Measurements from ENCODE around the gene TMEM165. TPM values are rescaled to one million over a fixed set of nuclear protein-coding genes. Genes with fewer than 3 reads are reported as not detected.

The TMEM165 gene
- total and polyA plus RNA-seq, 2 donors (not counting 3 experiments of a cell fraction or from before 2014, with no cell fraction given) = 144 to 177 TPM

GRCh38 chr4:55364691-55365344 is 30.9 kb upstream of the TMEM165 start:
- dilution Hi-C loops (cut with MboI; ENCODE audit: extremely low pct_ligation_motif_present, low sequenced_read_pairs) (no loop called here), intact Hi-C loops (cut with micrococcal nuclease) (loop anchor here (5.0 kb wide), 1 partner anchor 32 kb away; the partner anchor contains the start of gene TMEM165)
- no peaks in the 10 kb centered on the region for H4K20me1 ChIP-seq (replicated peaks; ENCODE audit: control insufficient read depth, extremely low read depth, insufficient read depth, low read length)
- ChIA-PET CTCF (interaction anchor here (1.0 to 3.3 kb wide), 3 partner anchors 18 to 21 kb away, joined by 3 to 9 read pairs (median 3); partner anchors contain the start of gene SRD5A3), POLR2A (no interaction called here)
- H3K79me2 ChIP-seq (ENCODE audit: control insufficient read depth, insufficient read depth, low read length) = no peaks in the 10 kb centered on the region
- BruUV-seq (replicated peaks) = TSS peak; percentile 39
- FAIRE-seq (peak; percentile 79), DNase-seq (ENCODE audit: low read depth, low spot score) (peak; percentile 74)
- H3K36me3 ChIP-seq (ENCODE audit: control insufficient read depth in 2 of 2, extremely low read depth in 1 of 2, insufficient read depth in 2 of 2, low read length in 2 of 2) = no peaks in the 10 kb centered on the region
- no peak overlapping the region for H3K4me3 ChIP-seq (replicated peaks in 1 of 3; ENCODE audit: insufficient read depth in 1 of 3, low read depth in 1 of 3, low read length in 3 of 3)
- H3K9me1 ChIP-seq (replicated peaks; ENCODE audit: control insufficient read depth, extremely low read depth, insufficient read depth, low read length) = no peaks in the 10 kb centered on the region
- H3K9me3 ChIP-seq (replicated peaks; ENCODE audit: control insufficient read depth, insufficient read depth, low read length) = no peaks in the 10 kb centered on the region
- peaks cover 10% of the 10 kb centered on the region for H3K4me1 ChIP-seq (ENCODE audit: control insufficient read depth, extremely low read depth, insufficient read depth, low read length)
- H3K27ac ChIP-seq (ENCODE audit: insufficient read depth, low read depth, low read length) = peak overlapping the region; percentile 84
- H3K9ac ChIP-seq (replicated peaks; ENCODE audit: extremely low read depth, insufficient read depth, low read length) = no peak overlapping the region
- H3K4me2 ChIP-seq (ENCODE audit: insufficient read depth, low read length) = peak overlapping the region; percentile 42
- H2AFZ ChIP-seq (ENCODE audit: low read depth, low read length) = no peak overlapping the region
- H3K27me3 ChIP-seq (ENCODE audit: control insufficient read depth in 2 of 2, insufficient read depth in 2 of 2, low read length in 2 of 2) = no peaks in the 10 kb centered on the region
- no peak for TF ChIP-seq EZH2 (IDR thresholded peaks at IDR 0.05; ENCODE audit: borderline replicate concordance, low read depth, low read length, severe bottlenecking)
- TF ChIP-seq JUN (IDR thresholded peaks at IDR 0.05; ENCODE audit: borderline replicate concordance, insufficient read depth, insufficient read length, low read depth) = no peak
- no peak for TF ChIP-seq GATA2 (IDR thresholded peaks at IDR 0.05; ENCODE audit: insufficient read depth, insufficient read length, low read depth, low read length)
- TF ChIP-seq POLR2AphosphoS5 (IDR thresholded peaks at IDR 0.05; ENCODE audit: insufficient read depth, low read depth, low read length) = no peak
- TF ChIP-seq, protein P1, sequence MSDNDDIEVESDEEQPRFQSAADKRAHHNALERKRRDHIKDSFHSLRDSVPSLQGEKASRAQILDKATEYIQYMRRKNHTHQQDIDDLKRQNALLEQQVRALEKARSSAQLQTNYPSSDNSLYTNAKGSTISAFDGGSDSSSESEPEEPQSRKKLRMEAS (IDR thresholded peaks at IDR 0.05; ENCODE audit: insufficient read depth, insufficient read length) = no peak
- TF ChIP-seq FOS (IDR thresholded peaks at IDR 0.05; ENCODE audit: borderline replicate concordance, insufficient read depth, low read length) = no peak
- no peak for TF ChIP-seq MYC (IDR thresholded peaks at IDR 0.05; ENCODE audit: low read depth, low read length)
- TF ChIP-seq CTCF (IDR thresholded peaks at IDR 0.05; ENCODE audit: extremely low read depth in 1 of 2, insufficient read depth in 1 of 2, low read depth in 1 of 2, low read length in 2 of 2) = no peak
- no peak for TF ChIP-seq POLR2A (IDR thresholded peaks at IDR 0.05; ENCODE audit: low read depth, low read length)

Measured in endothelial cell of umbilical vein (primary cell).